ENCODE results near the gene TCF20. TPM values are rescaled to one million over a fixed set of nuclear protein-coding genes. Genes with fewer than 3 reads are reported as not detected.

TCF20 gene
- total RNA-seq, 6 experiments from 2014 or later: 15.4 to 20.5 (median 18.5) TPM

GRCh38 chr22:42258126-42258525 is 12.3 kb downstream of the TCF20 start:
- H3K9me3 ChIP-seq: no peaks in the 10 kb centered on the region
- intact Hi-C loops (cut with DNase I): no loop called here
- ATAC-seq (no peak), DNase-seq (no peak)
- H3K4me1 ChIP-seq: peaks cover 0 to 6% (median 0%) of the 10 kb centered on the region in 4 donors
- no peak overlapping the region for H3K27ac ChIP-seq
- H3K4me3 ChIP-seq: no peak overlapping the region
- H3K36me3 ChIP-seq: no peaks in the 10 kb centered on the region
- H3K27me3 ChIP-seq: no peaks in the 10 kb centered on the region
- WGBS (ENCODE audit: insufficient coverage, low coverage, low lambda C conversion rate, missing lambda C conversion rate): 89% methylated on average over 5 of the region's 5 CpGs
- TF ChIP-seq CTCF (IDR thresholded peaks at IDR 0.05) (no peak), POLR2A (IDR thresholded peaks at IDR 0.05) (no peak)

GRCh38 chr22:42257386-42257785 is 13.1 kb downstream of the TCF20 start:
- Histone ChIP-seq H3K36me3 (no peaks in the 10 kb centered on the region), H3K27ac (no peak overlapping the region), H3K27me3 (no peaks in the 10 kb centered on the region), H3K4me1 (peaks cover 0 to 6% (median 0%) of the 10 kb centered on the region in 4 donors), H3K4me3 (no peak overlapping the region), H3K9me3 (no peaks in the 10 kb centered on the region)
- WGBS (ENCODE audit: insufficient coverage, low coverage, low lambda C conversion rate, missing lambda C conversion rate): 91% methylated on average over 2 of the region's 2 CpGs
- intact Hi-C loops (cut with DNase I): no loop called here
- ATAC-seq (no peak), DNase-seq (no peak)
- TF ChIP-seq POLR2A (IDR thresholded peaks at IDR 0.05) (no peak), CTCF (IDR thresholded peaks at IDR 0.05) (no peak)

GRCh38 chr22:42256930-42257329 is 13.5 kb downstream of the TCF20 start:
- H3K27me3 ChIP-seq: no peaks in the 10 kb centered on the region
- H3K36me3 ChIP-seq: no peaks in the 10 kb centered on the region
- H3K27ac ChIP-seq: no peak overlapping the region
- DNase-seq: no peak
- no peak overlapping the region for H3K4me3 ChIP-seq
- no peak for ATAC-seq
- H3K4me1 ChIP-seq: peaks cover 0 to 6% (median 0%) of the 10 kb centered on the region in 4 donors
- H3K9me3 ChIP-seq: no peaks in the 10 kb centered on the region
- intact Hi-C loops (cut with DNase I): no loop called here
- 74% methylated on average over 5 of the region's 5 CpGs for WGBS (ENCODE audit: insufficient coverage, low coverage, low lambda C conversion rate, missing lambda C conversion rate)
- TF ChIP-seq POLR2A (IDR thresholded peaks at IDR 0.05) (no peak), CTCF (IDR thresholded peaks at IDR 0.05) (no peak)

- no peak for DNase-seq
- Histone ChIP-seq H3K9me3 (no peaks in the 10 kb centered on the region), H3K27me3 (no peaks in the 10 kb centered on the region), H3K27ac (no peak overlapping the region), H3K4me1 (peaks cover 0 to 1% (median 0%) of the 10 kb centered on the region in 4 donors), H3K36me3 (no peaks in the 10 kb centered on the region), H3K4me3 (no peak overlapping the region)
- TF ChIP-seq CTCF (IDR thresholded peaks at IDR 0.05): no peak
- TF ChIP-seq POLR2A (IDR thresholded peaks at IDR 0.05): no peak
- intact Hi-C loops (cut with DNase I): no loop called here
- ATAC-seq: no peak
- WGBS (ENCODE audit: insufficient coverage, low coverage, low lambda C conversion rate, missing lambda C conversion rate): 83% methylated on average over 2 of the region's 2 CpGs
These were observed 14.2 kb downstream of the TCF20 start for GRCh38 chr22:42256220-42256619.

GRCh38 chr22:42249831-42250230 is 20.6 kb downstream of the TCF20 start:
- H3K4me1 ChIP-seq: no peaks in the 10 kb centered on the region
- no peaks in the 10 kb centered on the region for H3K9me3 ChIP-seq
- no peak overlapping the region for H3K27ac ChIP-seq
- no peaks in the 10 kb centered on the region for H3K27me3 ChIP-seq
- no peak overlapping the region for H3K4me3 ChIP-seq
- TF ChIP-seq CTCF (IDR thresholded peaks at IDR 0.05): no peak
- TF ChIP-seq POLR2A (IDR thresholded peaks at IDR 0.05): no peak
- WGBS (ENCODE audit: insufficient coverage, low coverage, low lambda C conversion rate, missing lambda C conversion rate): 100% methylated on average over 2 of the region's 4 CpGs
- ATAC-seq (no peak), DNase-seq (no peak)
- H3K36me3 ChIP-seq: no peaks in the 10 kb centered on the region
- intact Hi-C loops (cut with DNase I): no loop called here

Measured in right lobe of liver (tissue), 6 donors.